Prostate gland (tissue), 2 donors: ENCODE measurements around the gene SEZ6L2. TPM values are rescaled to one million over a fixed set of nuclear protein-coding genes. Genes with fewer than 3 reads are reported as not detected.

Source experiments
- DNase-seq: peaks from one replicate; pipeline ENCODE4 v3.0.0-alpha.2; 2019; ENCODE audit warnings: low spot score
- H3K27ac ChIP-seq, 2 donors: fragments of 200-600 bp; sonication (generic); 2 replicates each; pipeline ENCODE4 v1.5.1; 2017 to 2019
- H3K27me3 ChIP-seq: fragments of 200-600 bp; sonication (generic); replicated peaks from 2 replicates; pipeline ENCODE4 v1.5.1; 2019; ENCODE audit not compliant: insufficient read depth
- H3K36me3 ChIP-seq, 2 donors: fragments of 200-600 bp; sonication (generic); 1 replicate in 1 of 2; 2 replicates in 1 of 2; pipeline versions ENCODE4 v1.5.1 to v1.8.1; 2017 to 2019
- H3K4me1 ChIP-seq: fragments of 200-600 bp; sonication (generic); replicated peaks from 2 replicates; pipeline ENCODE4 v1.5.1; 2019
- H3K4me3 ChIP-seq, 2 donors: fragments of 200-600 bp; sonication (generic); 2 replicates each; pipeline ENCODE4 v1.5.1; 2017 to 2019
- H3K9me3 ChIP-seq: fragments of 200-600 bp; sonication (generic); 2 replicates; pipeline ENCODE4 v1.5.1; 2017
- POLR2A ChIP-seq: fragments of 450-650 bp; IDR thresholded peaks from one replicate; pipeline ENCODE4 v1.6.1; 2016; ENCODE audit warnings: antibody characterized with exemption, mild to moderate bottlenecking
- POLR2AphosphoS5 ChIP-seq: sonication (generic); formaldehyde crosslinking; IDR thresholded peaks from one replicate; pipeline ENCODE4 v1.6.1; 2017; ENCODE audit warnings: antibody characterized with exemption
- WGBS: methylation state at CpG from one replicate; pipeline ENCODE4 v1.1.5; 2018; 5-methylcytosine and 5-hydroxymethylcytosine counted together
- intact Hi-C: fragments of 100-400 bp; cut with DNase I; formaldehyde crosslinking; loops from one replicate; pipeline ENCODE4 v1.14.2; 2022
- total RNA-seq, 2 donors: library from RNA; depleted of rRNA; stranded (reverse); fragments of >200 nt; gene quantifications; one replicate each; pipeline ENCODE4 v1.1.0, GENCODE V29; 2016
- TF ChIP-seq, protein P1 (sequence below), 4 experiments: fragments of 200-600 bp in 2 of 4; fragments of 450-650 bp in 2 of 4; sonication (generic) in 2 of 4; IDR thresholded peaks; 1 replicate in 3 of 4; 2 replicates in 1 of 4; pipeline ENCODE4 v1.5.1; 2016 to 2019; ENCODE audit warnings: antibody characterized with exemption in 4 of 4, mild to moderate bottlenecking in 2 of 4, moderate library complexity in 2 of 4

The SEZ6L2 gene
- total RNA-seq, 2 donors from 2014 or later: 60.7 to 62.9 TPM

DNA sequence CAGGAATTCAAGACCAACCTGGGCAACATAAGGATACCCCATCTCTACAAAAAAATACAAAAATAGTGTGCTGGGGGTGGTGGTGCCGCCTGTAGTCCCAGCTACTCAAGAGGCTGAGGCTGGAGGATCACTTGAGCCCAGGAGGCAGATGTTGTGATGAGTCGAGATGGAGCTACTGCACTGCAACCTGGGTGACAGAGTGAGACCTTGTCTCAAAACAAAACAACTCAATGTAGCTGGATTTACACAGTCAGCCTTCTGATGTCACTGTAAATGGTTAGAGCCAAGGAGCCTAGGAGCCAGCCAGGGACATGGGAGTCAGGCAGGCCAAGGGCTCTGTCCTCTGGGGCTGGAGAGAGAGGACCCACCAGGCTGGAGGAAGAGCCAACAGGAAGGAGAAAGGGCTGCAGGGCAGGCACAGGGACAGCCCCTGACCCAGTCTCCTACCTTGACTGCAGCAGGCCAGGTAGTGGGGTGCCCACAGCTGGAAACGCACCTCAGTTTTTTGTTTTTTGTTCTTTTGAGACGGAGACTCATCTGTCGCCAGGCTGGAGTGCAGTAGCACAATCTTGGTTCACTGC lies 44.7 kb downstream of the SEZ6L2 start:
- Histone ChIP-seq H3K4me3 (no peak overlapping the region), H3K27ac (no peak overlapping the region), H3K9me3 (no peaks in the 10 kb centered on the region), H3K4me1 (peaks cover 6% of the 10 kb centered on the region), H3K36me3 (no peaks in the 10 kb centered on the region), H3K27me3 (no peaks in the 10 kb centered on the region)
- intact Hi-C loops: no loop called here
- TF ChIP-seq POLR2A (no peak), POLR2AphosphoS5 (no peak)
- TF ChIP-seq, protein P1, sequence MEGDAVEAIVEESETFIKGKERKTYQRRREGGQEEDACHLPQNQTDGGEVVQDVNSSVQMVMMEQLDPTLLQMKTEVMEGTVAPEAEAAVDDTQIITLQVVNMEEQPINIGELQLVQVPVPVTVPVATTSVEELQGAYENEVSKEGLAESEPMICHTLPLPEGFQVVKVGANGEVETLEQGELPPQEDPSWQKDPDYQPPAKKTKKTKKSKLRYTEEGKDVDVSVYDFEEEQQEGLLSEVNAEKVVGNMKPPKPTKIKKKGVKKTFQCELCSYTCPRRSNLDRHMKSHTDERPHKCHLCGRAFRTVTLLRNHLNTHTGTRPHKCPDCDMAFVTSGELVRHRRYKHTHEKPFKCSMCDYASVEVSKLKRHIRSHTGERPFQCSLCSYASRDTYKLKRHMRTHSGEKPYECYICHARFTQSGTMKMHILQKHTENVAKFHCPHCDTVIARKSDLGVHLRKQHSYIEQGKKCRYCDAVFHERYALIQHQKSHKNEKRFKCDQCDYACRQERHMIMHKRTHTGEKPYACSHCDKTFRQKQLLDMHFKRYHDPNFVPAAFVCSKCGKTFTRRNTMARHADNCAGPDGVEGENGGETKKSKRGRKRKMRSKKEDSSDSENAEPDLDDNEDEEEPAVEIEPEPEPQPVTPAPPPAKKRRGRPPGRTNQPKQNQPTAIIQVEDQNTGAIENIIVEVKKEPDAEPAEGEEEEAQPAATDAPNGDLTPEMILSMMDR (IDR thresholded peaks at IDR 0.05): no peak
- 92% methylated on average over 5 of the region's 5 CpGs for WGBS
- DNase-seq: no peak

DNA sequence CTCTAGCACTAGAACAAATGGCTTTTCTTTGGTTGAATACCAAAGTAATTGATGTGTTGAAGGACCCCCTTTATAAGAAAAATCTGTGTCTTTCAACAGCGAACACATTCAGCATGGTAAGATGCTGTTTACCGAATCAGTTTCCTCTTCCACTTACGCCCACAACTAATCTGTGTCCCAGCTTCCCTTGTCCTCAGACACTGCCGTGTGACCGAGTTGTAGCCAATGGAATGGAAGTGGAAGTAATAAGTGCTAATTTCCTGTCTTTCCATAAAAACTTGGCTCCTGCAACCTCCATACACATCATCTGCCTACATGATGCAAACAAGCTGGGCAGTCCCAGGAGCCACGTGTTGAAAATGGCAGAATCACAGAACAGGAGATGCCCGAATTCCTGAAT lies 46.7 kb downstream of the SEZ6L2 start:
- Histone ChIP-seq H3K4me1 (no peaks in the 10 kb centered on the region), H3K27me3 (no peaks in the 10 kb centered on the region), H3K9me3 (no peaks in the 10 kb centered on the region), H3K27ac (no peak overlapping the region), H3K4me3 (no peak overlapping the region), H3K36me3 (no peaks in the 10 kb centered on the region)
- whole genome bisulfite sequencing: 55% methylated on average over 7 of the region's 7 CpGs
- peak; percentile 26 for TF ChIP-seq POLR2AphosphoS5
- TF ChIP-seq, protein P1 (IDR thresholded peaks at IDR 0.05): no peak
- intact Hi-C loops: no loop called here
- DNase-seq: no peak

DNA sequence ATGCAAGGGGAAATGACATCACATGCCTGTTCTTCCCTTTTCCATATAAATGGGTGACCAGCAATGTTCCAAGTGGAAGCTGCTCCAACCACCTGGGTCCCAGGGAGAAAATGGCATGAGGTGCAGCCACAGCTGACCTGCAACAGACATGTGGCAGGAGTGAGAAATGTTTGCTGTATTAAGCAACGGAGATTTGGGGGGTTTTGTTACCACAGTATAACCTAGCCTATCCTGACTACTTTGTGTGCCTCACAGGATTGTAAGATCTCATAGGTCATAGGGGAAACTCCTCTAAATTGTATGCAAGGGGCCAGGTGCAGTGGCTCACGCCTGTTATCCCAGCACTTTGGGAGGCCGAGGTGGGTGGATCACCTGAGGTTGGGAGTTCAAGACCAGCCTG lies 48.4 kb downstream of the SEZ6L2 start:
- 93% methylated on average over 3 of the region's 3 CpGs for WGBS
- TF ChIP-seq POLR2A: no peak
- TF ChIP-seq, protein P1 (IDR thresholded peaks at IDR 0.05): no peak
- no peak for TF ChIP-seq POLR2AphosphoS5
- no peak for DNase-seq
- no peak overlapping the region for H3K4me3 ChIP-seq
- H3K27ac ChIP-seq: no peak overlapping the region
- H3K9me3 ChIP-seq: no peaks in the 10 kb centered on the region
- peaks cover 0 to 8% of the 10 kb centered on the region in 2 donors for H3K36me3 ChIP-seq
- intact Hi-C loops: no loop called here
- H3K4me1 ChIP-seq: no peaks in the 10 kb centered on the region
- H3K27me3 ChIP-seq: no peaks in the 10 kb centered on the region

DNA sequence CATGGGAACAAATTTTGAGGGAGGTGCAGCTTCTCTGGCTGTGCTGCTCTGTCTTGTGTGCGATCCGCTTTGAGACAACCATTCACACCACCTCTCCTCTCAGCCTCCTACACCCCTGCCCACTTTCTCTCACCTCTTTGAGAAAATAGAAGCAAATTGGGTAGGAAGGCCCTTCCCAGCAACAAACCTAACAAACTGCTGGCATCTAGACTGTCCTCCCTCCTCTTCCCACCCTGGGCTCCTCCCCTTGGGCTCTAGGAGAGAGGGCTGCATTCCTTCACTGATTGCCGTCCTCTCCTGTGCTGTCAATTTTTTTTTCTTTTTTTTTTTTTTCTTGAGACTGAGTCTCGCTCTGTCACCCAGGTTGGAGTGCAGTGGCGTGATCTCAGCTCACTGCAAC lies 49.8 kb downstream of the SEZ6L2 start:
- Histone ChIP-seq H3K36me3 (peaks cover 0 to 8% of the 10 kb centered on the region in 2 donors), H3K4me3 (no peak overlapping the region), H3K27me3 (no peaks in the 10 kb centered on the region), H3K4me1 (no peaks in the 10 kb centered on the region), H3K9me3 (no peaks in the 10 kb centered on the region), H3K27ac (peak overlapping the region in 1 of 2 donors; percentile 14)
- intact Hi-C loops: no loop called here
- TF ChIP-seq POLR2A: no peak
- TF ChIP-seq POLR2AphosphoS5: no peak
- TF ChIP-seq, protein P1 (IDR thresholded peaks at IDR 0.05): no peak
- no peak for DNase-seq
- WGBS: 28% methylated on average over 5 of the region's 5 CpGs
